Memory B cell (primary cell): ENCODE measurements around the gene HSBP1L1.
"Not testable (repeated sequence)": the region's sequence is repeated elsewhere in the genome, so short reads cannot be mapped to it uniquely, and the experiment has no call there.

Experiments used
- ATAC-seq: fragments of 150-1000 bp; cut with Tn5 transposase; 2 replicates; pipeline ENCODE4 v1.10.0; 2021; ENCODE audit warnings: low read depth, mild to moderate bottlenecking, moderate library complexity
- DNase-seq, 2 donors: peaks; one replicate each; pipeline ENCODE4 v3.0.0; 2022; ENCODE audit warnings: low spot score in 2 of 2
- H3K27ac Mint-ChIP-seq: one replicate; pipeline ENCODE4 v1.8.0; 2022; ENCODE audit warnings: mild to moderate bottlenecking, moderate library complexity, mixed read lengths
- H3K27me3 Mint-ChIP-seq: one replicate; pipeline ENCODE4 v1.8.0; 2022; ENCODE audit warnings: mixed read lengths
- H3K36me3 Mint-ChIP-seq: one replicate; pipeline ENCODE4 v1.8.0; 2022; ENCODE audit warnings: mild to moderate bottlenecking, mixed read lengths
- H3K4me1 Mint-ChIP-seq: one replicate; pipeline ENCODE4 v1.8.0; 2022; ENCODE audit warnings: mixed read lengths
- H3K4me3 Mint-ChIP-seq: one replicate; pipeline ENCODE4 v1.8.0; 2022; ENCODE audit warnings: mild to moderate bottlenecking, moderate library complexity, mixed read lengths
- H3K9me3 Mint-ChIP-seq: one replicate; pipeline ENCODE4 v1.8.0; 2022; ENCODE audit warnings: mixed read lengths

The HSBP1L1 gene

GRCh38 chr18:79954791-79955190, 9.7 kb upstream of the HSBP1L1 start:
- Mint-ChIP-seq H3K9me3 (no peaks in the 10 kb centered on the region), H3K27ac (no peak overlapping the region), H3K4me3 (no peak overlapping the region), H3K36me3 (peaks cover under 1% of the 10 kb centered on the region), H3K27me3 (no peaks in the 10 kb centered on the region), H3K4me1 (peaks cover 7% of the 10 kb centered on the region)
- ATAC-seq (no peak), DNase-seq (no peak)

- H3K9me3 Mint-ChIP-seq = no peaks in the 10 kb centered on the region
- no peaks in the 10 kb centered on the region for H3K27me3 Mint-ChIP-seq
- H3K36me3 Mint-ChIP-seq = no peaks in the 10 kb centered on the region
- peaks cover 5% of the 10 kb centered on the region for H3K4me1 Mint-ChIP-seq
- no peak for ATAC-seq
- no peak for DNase-seq
- no peak overlapping the region for H3K27ac Mint-ChIP-seq
- H3K4me3 Mint-ChIP-seq = no peak overlapping the region
These were observed 9.0 kb upstream of the HSBP1L1 start for GRCh38 chr18:79955302-79956075.

GRCh38 chr18:79956276-79956675, 8.2 kb upstream of the HSBP1L1 start:
- ATAC-seq (no peak), DNase-seq (no peak)
- no peaks in the 10 kb centered on the region for H3K27me3 Mint-ChIP-seq

GRCh38 chr18:79958981-79959380, 5.5 kb upstream of the HSBP1L1 start:
- no peaks in the 10 kb centered on the region for H3K9me3 Mint-ChIP-seq
- no peak for ATAC-seq
- peaks cover 20% of the 10 kb centered on the region for H3K4me1 Mint-ChIP-seq
- no peak overlapping the region for H3K4me3 Mint-ChIP-seq
- H3K36me3 Mint-ChIP-seq = no peaks in the 10 kb centered on the region
- no peak overlapping the region for H3K27ac Mint-ChIP-seq
- DNase-seq = no peak
- peaks cover 2% of the 10 kb centered on the region for H3K27me3 Mint-ChIP-seq

More at GRCh38 chr18:79956276-79956675, 8.2 kb upstream of the HSBP1L1 start:
- Mint-ChIP-seq H3K27ac (no peak overlapping the region), H3K4me3 (no peak overlapping the region), H3K9me3 (no peaks in the 10 kb centered on the region), H3K36me3 (no peaks in the 10 kb centered on the region), H3K4me1 (peaks cover 8% of the 10 kb centered on the region)

- ATAC-seq, H3K36me3 Mint-ChIP-seq, H3K27me3 Mint-ChIP-seq, H3K27ac Mint-ChIP-seq, DNase-seq, H3K9me3 Mint-ChIP-seq: not testable (repeated sequence)
- Mint-ChIP-seq H3K4me3 (peak overlapping the region; percentile 67), H3K4me1 (peaks cover 23% of the 10 kb centered on the region)
These were observed 4.2 kb upstream of the HSBP1L1 start for GRCh38 chr18:79960161-79960801.

- H3K27me3 Mint-ChIP-seq = peaks cover 2% of the 10 kb centered on the region
- H3K36me3 Mint-ChIP-seq = no peaks in the 10 kb centered on the region
- H3K27ac Mint-ChIP-seq = no peak overlapping the region
- no peak overlapping the region for H3K4me3 Mint-ChIP-seq
- peaks cover 26% of the 10 kb centered on the region for H3K4me1 Mint-ChIP-seq
- no peaks in the 10 kb centered on the region for H3K9me3 Mint-ChIP-seq
- DNase-seq (no peak), ATAC-seq (no peak)
These were observed 3.4 kb upstream of the HSBP1L1 start for GRCh38 chr18:79960921-79961526.

- ATAC-seq (no peak), DNase-seq (no peak)
- Mint-ChIP-seq H3K9me3 (no peaks in the 10 kb centered on the region), H3K27me3 (peaks cover 2% of the 10 kb centered on the region), H3K4me3 (no peak overlapping the region), H3K36me3 (no peaks in the 10 kb centered on the region), H3K27ac (no peak overlapping the region), H3K4me1 (peaks cover 26% of the 10 kb centered on the region)
These were observed 2.7 kb upstream of the HSBP1L1 start for GRCh38 chr18:79961527-79962291.

GRCh38 chr18:79962311-79962710, 2.1 kb upstream of the HSBP1L1 start:
- H3K27me3 Mint-ChIP-seq = peaks cover 2% of the 10 kb centered on the region
- no peak overlapping the region for H3K4me3 Mint-ChIP-seq
- DNase-seq = no peak
- peaks cover 26% of the 10 kb centered on the region for H3K4me1 Mint-ChIP-seq
- ATAC-seq = no peak
- H3K27ac Mint-ChIP-seq = peak overlapping the region; percentile 82
- H3K9me3 Mint-ChIP-seq = no peaks in the 10 kb centered on the region
- H3K36me3 Mint-ChIP-seq = no peaks in the 10 kb centered on the region

GRCh38 chr18:79962835-79963657, 1.4 kb upstream of the HSBP1L1 start:
- DNase-seq (peak; percentile 51 to 64), ATAC-seq (peak; percentile 82)
- Mint-ChIP-seq H3K36me3 (no peaks in the 10 kb centered on the region), H3K9me3 (no peaks in the 10 kb centered on the region), H3K4me3 (peak overlapping the region; percentile 57), H3K27ac (peak overlapping the region; percentile 82), H3K4me1 (peaks cover 26% of the 10 kb centered on the region), H3K27me3 (peaks cover 2% of the 10 kb centered on the region)

- no peak for DNase-seq
- no peaks in the 10 kb centered on the region for H3K9me3 Mint-ChIP-seq
- no peak for ATAC-seq
These were observed 649 bp upstream of the HSBP1L1 start for GRCh38 chr18:79963658-79964329.

GRCh38 chr18:79965119-79965902, 868 bp downstream of the HSBP1L1 start:
- ATAC-seq (no peak), DNase-seq (no peak)
- Mint-ChIP-seq H3K36me3 (no peaks in the 10 kb centered on the region), H3K4me3 (peak overlapping the region; percentile 68), H3K27me3 (peaks cover 2% of the 10 kb centered on the region), H3K9me3 (no peaks in the 10 kb centered on the region), H3K27ac (no peak overlapping the region), H3K4me1 (peaks cover 23% of the 10 kb centered on the region)

More at GRCh38 chr18:79963658-79964329, 649 bp upstream of the HSBP1L1 start:
- H3K4me1 Mint-ChIP-seq = peaks cover 26% of the 10 kb centered on the region
- H3K27me3 Mint-ChIP-seq = peaks cover 2% of the 10 kb centered on the region
- peak overlapping the region; percentile 82 for H3K27ac Mint-ChIP-seq
- no peaks in the 10 kb centered on the region for H3K36me3 Mint-ChIP-seq
- H3K4me3 Mint-ChIP-seq = peak overlapping the region; percentile 57

- Mint-ChIP-seq H3K4me3 (no peak overlapping the region), H3K4me1 (peaks cover 4% of the 10 kb centered on the region), H3K9me3 (no peaks in the 10 kb centered on the region), H3K36me3 (peaks cover 27% of the 10 kb centered on the region), H3K27ac (no peak overlapping the region), H3K27me3 (no peaks in the 10 kb centered on the region)
- ATAC-seq = no peak
- no peak for DNase-seq
These were observed 6.1 kb downstream of the HSBP1L1 start for GRCh38 chr18:79970419-79971133.
